ENCODE results near the gene FKBP6. TPM values are rescaled to one million over a fixed set of nuclear protein-coding genes. Genes with fewer than 3 reads are reported as not detected.

Gene FKBP6
- total RNA-seq, 1 experiment from 2014 or later, result not detected

DNA sequence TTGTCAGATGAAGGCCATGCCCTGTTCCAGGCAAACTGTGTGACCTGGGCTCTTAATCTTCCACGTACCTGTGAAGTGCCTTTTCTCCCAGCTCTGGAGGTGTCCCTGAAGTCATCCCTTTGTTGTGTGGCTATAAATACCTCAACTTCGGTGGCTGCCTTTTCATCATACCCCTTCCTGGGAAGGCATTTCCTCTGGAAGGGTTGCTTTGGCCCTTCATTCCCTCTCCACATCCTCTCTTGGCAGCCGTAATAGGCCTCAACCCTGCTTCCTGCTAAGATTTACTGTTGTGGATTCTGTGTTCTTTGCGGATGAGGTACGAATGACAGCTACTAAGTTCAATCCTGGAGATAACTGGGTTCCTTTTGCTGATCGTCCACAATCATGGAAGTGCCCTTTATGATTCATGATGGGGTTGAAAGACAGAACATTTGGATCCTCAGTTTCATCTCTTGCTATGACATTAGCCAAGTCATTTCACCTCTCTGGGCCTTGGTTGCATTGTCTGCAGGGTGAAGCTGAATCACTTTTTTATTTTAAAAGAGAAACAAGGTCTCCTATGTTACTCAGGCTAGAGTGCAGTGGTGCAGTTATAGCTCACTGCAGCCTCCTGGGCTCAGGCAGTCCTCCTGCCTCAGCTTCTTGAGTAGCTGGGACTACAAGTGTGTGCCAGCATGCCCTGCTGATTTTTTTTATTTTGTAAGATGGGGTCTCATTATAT is 23.6 kb downstream of the FKBP6 start:
- Mint-ChIP-seq H3K27ac (peak overlapping the region; percentile 45 to 94 (median 89); a peak in 4 of 7 replicates), H3K4me1 (peaks cover 23 to 24% of the 10 kb centered on the region in 2 experiments), H3K27me3 (ENCODE audit: low read depth) (peaks cover 2% of the 10 kb centered on the region; the same call in 1 of the 2 replicates), H3K4me3 (no peak overlapping the region; a peak in 1 of 5 replicates), H3K9me3 (peaks cover 8 to 11% of the 10 kb centered on the region in 2 experiments; a peak in 4 of 5 replicates), H3K36me3 (ENCODE audit: insufficient read depth in 1 of 3, low read depth in 3 of 3) (peaks cover 0 to 7% (median 2%) of the 10 kb centered on the region in 3 experiments; a peak in 5 of 7 replicates)
- no peak overlapping the region for H2BK120ac ChIP-seq (ENCODE audit: low read depth, low read length, poor library complexity, severe bottlenecking)
- H3K9ac ChIP-seq (ENCODE audit: extremely low read depth, insufficient read length, low read length), result no peak overlapping the region
- no peaks in the 10 kb centered on the region for H3K79me1 ChIP-seq (ENCODE audit: insufficient read depth, low read depth, low read length, poor library complexity, severe bottlenecking)
- H3K23ac ChIP-seq (ENCODE audit: insufficient read length, low read depth, low read length), result no peak overlapping the region
- no peak for DNase-seq
- no peak overlapping the region for H2AFZ ChIP-seq (ENCODE audit: low read length)
- H4K5ac ChIP-seq (ENCODE audit: insufficient read length, low read depth, low read length), result no peak overlapping the region
- no peak overlapping the region for H3K18ac ChIP-seq (ENCODE audit: insufficient read length, low read depth, low read length)
- no peaks in the 10 kb centered on the region for H3K27me3 ChIP-seq (ENCODE audit: insufficient read depth, low read length)
- H2BK5ac ChIP-seq (ENCODE audit: insufficient read length, low read length), result no peak overlapping the region
- no peak overlapping the region for H3T11ph ChIP-seq (ENCODE audit: low read length)
- H3K79me2 ChIP-seq (ENCODE audit: insufficient read depth, low read length), result no peaks in the 10 kb centered on the region
- H2BK15ac ChIP-seq (ENCODE audit: low read depth, low read length), result no peak overlapping the region
- peaks cover 6% of the 10 kb centered on the region; the same call in 1 of the 2 replicates for H3K4me1 ChIP-seq (ENCODE audit: insufficient read depth, low read length)
- H3K56ac ChIP-seq (ENCODE audit: insufficient read length, low read depth, low read length), result no peak overlapping the region
- no peak overlapping the region for H3K14ac ChIP-seq (ENCODE audit: insufficient read depth, low read length)
- H3K27ac ChIP-seq (ENCODE audit: insufficient read length, low read depth, low read length), result no peak overlapping the region
- no peak overlapping the region for H4K8ac ChIP-seq (replicated peaks; ENCODE audit: insufficient read length, low read depth, low read length)
- no peak overlapping the region for H3K4me2 ChIP-seq (ENCODE audit: insufficient read depth, insufficient read length, low read length)
- no peak overlapping the region for H4K91ac ChIP-seq (ENCODE audit: insufficient read length, low read depth, low read length)
- WGBS (ENCODE audit: extremely low coverage, insufficient read length, low lambda C conversion rate), result no CpG with 5 or more reads among the region's 6 CpGs
- no peak overlapping the region for H2BK20ac ChIP-seq (ENCODE audit: low read depth, low read length, poor library complexity, severe bottlenecking)
- H2BK12ac ChIP-seq (ENCODE audit: insufficient read length, low read depth, low read length), result no peak overlapping the region
- H4K20me1 ChIP-seq (ENCODE audit: control insufficient read depth, insufficient read depth, insufficient read length), result no peaks in the 10 kb centered on the region
- no peak overlapping the region for H2AK5ac ChIP-seq (ENCODE audit: insufficient read length, low read length)
- no peaks in the 10 kb centered on the region for H3K9me3 ChIP-seq (ENCODE audit: control insufficient read depth, low read depth, low read length)
- no peak overlapping the region for H3K4ac ChIP-seq (ENCODE audit: low read depth, low read length)
- H3K23me2 ChIP-seq (ENCODE audit: insufficient read length, low read depth, low read length, poor library complexity, severe bottlenecking), result no peaks in the 10 kb centered on the region
- TF ChIP-seq, protein P1, sequence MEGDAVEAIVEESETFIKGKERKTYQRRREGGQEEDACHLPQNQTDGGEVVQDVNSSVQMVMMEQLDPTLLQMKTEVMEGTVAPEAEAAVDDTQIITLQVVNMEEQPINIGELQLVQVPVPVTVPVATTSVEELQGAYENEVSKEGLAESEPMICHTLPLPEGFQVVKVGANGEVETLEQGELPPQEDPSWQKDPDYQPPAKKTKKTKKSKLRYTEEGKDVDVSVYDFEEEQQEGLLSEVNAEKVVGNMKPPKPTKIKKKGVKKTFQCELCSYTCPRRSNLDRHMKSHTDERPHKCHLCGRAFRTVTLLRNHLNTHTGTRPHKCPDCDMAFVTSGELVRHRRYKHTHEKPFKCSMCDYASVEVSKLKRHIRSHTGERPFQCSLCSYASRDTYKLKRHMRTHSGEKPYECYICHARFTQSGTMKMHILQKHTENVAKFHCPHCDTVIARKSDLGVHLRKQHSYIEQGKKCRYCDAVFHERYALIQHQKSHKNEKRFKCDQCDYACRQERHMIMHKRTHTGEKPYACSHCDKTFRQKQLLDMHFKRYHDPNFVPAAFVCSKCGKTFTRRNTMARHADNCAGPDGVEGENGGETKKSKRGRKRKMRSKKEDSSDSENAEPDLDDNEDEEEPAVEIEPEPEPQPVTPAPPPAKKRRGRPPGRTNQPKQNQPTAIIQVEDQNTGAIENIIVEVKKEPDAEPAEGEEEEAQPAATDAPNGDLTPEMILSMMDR (conservative IDR thresholded peaks at IDR 0.05), result no peak
